HL-60 (cell line): ENCODE results near the gene TTLL3.
A peak's percentile ranks its signal among the peaks of the same experiment; 100 is the strongest.

Experiments used
- DNase-seq, 2 experiments: peaks; one replicate each; pipeline ENCODE4 v3.0.0-alpha.2; 2010 to 2020; ENCODE audit warnings: low read depth in 1 of 2, low spot score in 1 of 2
- H3K27ac ChIP-seq: fragments of 250-450 bp; sonication (Bioruptor Pico); replicated peaks from 2 replicates; pipeline ENCODE4 v1.5.1; 2020; ENCODE audit warnings: mild to moderate bottlenecking, moderate library complexity
- H3K27me3 ChIP-seq: fragments of 250-450 bp; sonication (Bioruptor Pico); 2 replicates; pipeline ENCODE4 v1.5.1; 2021; ENCODE audit warnings: mild to moderate bottlenecking, moderate library complexity; ENCODE audit not compliant: insufficient read depth, poor library complexity, severe bottlenecking
- H3K4me3 ChIP-seq: replicated peaks from 2 replicates; pipeline ENCODE4 v1.5.1; 2011; ENCODE audit warnings: mild to moderate bottlenecking, control low read depth, low read length; ENCODE audit not compliant: insufficient read depth
- GABPA ChIP-seq: IDR thresholded peaks from 2 replicates; pipeline ENCODE4 v1.6.1; 2012; ENCODE audit warnings: low read depth
- POLR2AphosphoS5 ChIP-seq: IDR thresholded peaks from 2 replicates; pipeline ENCODE4 v1.6.1; 2012; ENCODE audit warnings: low read depth
- SPI1 ChIP-seq: IDR thresholded peaks from 2 replicates; pipeline ENCODE4 v1.6.1; 2012; ENCODE audit warnings: low read depth, mild to moderate bottlenecking, borderline replicate concordance
- TF ChIP-seq, protein P1 (sequence below): IDR thresholded peaks from one replicate; pipeline ENCODE4 v1.5.1; 2011; ENCODE audit warnings: low read length, control low read depth, inconsistent platforms; ENCODE audit not compliant: insufficient read depth
- TF ChIP-seq, protein P2 (sequence below): IDR thresholded peaks from 2 replicates; pipeline ENCODE4 v1.6.1; 2012; ENCODE audit warnings: low read depth; ENCODE audit not compliant: insufficient replicate concordance

Gene TTLL3

DNA sequence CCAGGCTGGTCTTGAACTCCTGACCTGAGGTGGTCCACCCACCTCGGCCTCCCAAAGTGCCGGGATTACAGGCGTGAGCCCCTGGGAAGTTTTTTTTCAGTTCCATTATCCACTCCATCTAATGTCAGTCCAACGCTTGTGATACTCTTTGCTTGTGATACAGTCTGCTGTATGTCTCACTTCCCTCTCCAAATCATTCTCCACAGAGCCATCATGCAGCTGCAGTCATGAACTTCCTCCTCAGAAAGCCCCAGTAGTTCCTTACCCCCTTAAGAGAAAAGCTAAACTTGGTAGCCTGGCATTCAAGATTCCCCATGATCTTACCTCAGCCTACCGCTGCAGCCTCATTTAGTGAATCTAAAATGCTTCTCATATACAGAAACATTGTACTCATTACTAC lies 14.9 kb upstream of the TTLL3 start:
- no peak overlapping the region for H3K27ac ChIP-seq
- no peaks in the 10 kb centered on the region for H3K27me3 ChIP-seq
- peak in 1 of 2 experiments; percentile 48 for DNase-seq
- TF ChIP-seq SPI1 (peak; percentile 50; the same call in 1 of the 2 replicates), GABPA (no peak), POLR2AphosphoS5 (peak; percentile 20; the same call in 1 of the 2 replicates)
- TF ChIP-seq, protein P1, sequence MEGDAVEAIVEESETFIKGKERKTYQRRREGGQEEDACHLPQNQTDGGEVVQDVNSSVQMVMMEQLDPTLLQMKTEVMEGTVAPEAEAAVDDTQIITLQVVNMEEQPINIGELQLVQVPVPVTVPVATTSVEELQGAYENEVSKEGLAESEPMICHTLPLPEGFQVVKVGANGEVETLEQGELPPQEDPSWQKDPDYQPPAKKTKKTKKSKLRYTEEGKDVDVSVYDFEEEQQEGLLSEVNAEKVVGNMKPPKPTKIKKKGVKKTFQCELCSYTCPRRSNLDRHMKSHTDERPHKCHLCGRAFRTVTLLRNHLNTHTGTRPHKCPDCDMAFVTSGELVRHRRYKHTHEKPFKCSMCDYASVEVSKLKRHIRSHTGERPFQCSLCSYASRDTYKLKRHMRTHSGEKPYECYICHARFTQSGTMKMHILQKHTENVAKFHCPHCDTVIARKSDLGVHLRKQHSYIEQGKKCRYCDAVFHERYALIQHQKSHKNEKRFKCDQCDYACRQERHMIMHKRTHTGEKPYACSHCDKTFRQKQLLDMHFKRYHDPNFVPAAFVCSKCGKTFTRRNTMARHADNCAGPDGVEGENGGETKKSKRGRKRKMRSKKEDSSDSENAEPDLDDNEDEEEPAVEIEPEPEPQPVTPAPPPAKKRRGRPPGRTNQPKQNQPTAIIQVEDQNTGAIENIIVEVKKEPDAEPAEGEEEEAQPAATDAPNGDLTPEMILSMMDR, result no peak
- TF ChIP-seq, protein P2, sequence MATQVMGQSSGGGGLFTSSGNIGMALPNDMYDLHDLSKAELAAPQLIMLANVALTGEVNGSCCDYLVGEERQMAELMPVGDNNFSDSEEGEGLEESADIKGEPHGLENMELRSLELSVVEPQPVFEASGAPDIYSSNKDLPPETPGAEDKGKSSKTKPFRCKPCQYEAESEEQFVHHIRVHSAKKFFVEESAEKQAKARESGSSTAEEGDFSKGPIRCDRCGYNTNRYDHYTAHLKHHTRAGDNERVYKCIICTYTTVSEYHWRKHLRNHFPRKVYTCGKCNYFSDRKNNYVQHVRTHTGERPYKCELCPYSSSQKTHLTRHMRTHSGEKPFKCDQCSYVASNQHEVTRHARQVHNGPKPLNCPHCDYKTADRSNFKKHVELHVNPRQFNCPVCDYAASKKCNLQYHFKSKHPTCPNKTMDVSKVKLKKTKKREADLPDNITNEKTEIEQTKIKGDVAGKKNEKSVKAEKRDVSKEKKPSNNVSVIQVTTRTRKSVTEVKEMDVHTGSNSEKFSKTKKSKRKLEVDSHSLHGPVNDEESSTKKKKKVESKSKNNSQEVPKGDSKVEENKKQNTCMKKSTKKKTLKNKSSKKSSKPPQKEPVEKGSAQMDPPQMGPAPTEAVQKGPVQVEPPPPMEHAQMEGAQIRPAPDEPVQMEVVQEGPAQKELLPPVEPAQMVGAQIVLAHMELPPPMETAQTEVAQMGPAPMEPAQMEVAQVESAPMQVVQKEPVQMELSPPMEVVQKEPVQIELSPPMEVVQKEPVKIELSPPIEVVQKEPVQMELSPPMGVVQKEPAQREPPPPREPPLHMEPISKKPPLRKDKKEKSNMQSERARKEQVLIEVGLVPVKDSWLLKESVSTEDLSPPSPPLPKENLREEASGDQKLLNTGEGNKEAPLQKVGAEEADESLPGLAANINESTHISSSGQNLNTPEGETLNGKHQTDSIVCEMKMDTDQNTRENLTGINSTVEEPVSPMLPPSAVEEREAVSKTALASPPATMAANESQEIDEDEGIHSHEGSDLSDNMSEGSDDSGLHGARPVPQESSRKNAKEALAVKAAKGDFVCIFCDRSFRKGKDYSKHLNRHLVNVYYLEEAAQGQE, result no peak
- H3K4me3 ChIP-seq, result no peak overlapping the region

DNA sequence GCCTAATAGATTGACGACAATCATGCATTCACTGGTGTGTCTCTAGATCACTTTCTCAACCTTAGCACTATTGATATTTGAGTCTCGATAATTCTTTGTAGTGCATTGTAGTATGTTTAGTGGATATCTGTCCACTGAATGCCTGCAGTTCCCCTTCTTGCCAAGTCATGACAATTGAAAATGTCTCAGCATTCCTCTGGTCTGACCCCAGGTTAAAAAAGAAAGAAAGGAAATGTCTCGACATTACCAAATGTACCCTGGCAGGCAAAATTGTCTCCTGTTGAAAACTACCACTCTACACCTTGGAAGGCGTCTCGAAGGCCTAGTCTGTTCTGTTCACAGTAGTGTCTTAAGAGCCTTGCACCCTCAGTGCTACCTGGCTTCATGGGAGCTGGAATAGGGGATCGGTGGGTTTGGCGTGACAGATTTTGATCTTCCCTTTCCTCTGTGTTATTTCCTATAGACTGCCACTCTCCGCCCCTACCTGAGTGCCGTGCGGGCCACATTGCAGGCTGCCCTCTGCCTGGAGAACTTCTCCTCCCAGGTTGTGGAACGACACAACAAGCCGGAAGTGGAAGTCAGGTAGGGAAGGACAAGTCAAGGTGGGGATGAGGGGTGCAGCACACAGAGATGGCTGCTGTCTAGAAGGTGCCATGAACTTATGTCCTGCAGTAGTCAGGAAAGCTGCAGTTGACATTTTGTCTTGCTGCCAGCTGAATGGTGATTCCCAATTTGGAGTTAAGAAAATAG lies 12.7 kb upstream of the TTLL3 start:
- TF ChIP-seq SPI1 (no peak), GABPA (no peak), POLR2AphosphoS5 (no peak)
- TF ChIP-seq, protein P1, result no peak
- TF ChIP-seq, protein P2, result no peak
- no peak overlapping the region for H3K4me3 ChIP-seq
- DNase-seq, result no peak

DNA sequence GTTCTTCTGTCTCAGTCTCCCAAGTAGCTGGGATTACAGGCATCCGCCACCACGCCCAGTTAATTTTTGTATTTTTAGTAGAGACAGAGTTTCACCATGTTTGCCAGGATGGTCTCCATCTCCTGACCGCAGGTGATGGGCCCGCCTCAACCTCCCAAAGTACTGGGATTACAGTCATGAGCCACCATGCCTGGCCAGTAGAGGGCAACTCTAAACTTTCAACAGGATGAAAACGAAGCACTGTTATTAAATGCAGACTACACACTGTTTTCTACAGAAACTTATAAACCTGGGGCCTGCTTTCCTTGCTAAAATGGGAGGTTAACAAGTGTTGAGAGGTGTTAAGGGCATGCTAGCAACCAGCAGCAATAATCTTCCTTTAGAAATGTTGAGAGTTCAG lies 9.5 kb upstream of the TTLL3 start:
- DNase-seq, result no peak
- Histone ChIP-seq H3K27me3 (no peaks in the 10 kb centered on the region), H3K27ac (no peak overlapping the region), H3K4me3 (no peak overlapping the region)
- TF ChIP-seq, protein P1, result peak; percentile 4
- TF ChIP-seq SPI1, result no peak

More for the DNA sequence above, 12.7 kb upstream of the TTLL3 start:
- Histone ChIP-seq H3K27me3 (no peaks in the 10 kb centered on the region), H3K27ac (no peak overlapping the region)

DNA sequence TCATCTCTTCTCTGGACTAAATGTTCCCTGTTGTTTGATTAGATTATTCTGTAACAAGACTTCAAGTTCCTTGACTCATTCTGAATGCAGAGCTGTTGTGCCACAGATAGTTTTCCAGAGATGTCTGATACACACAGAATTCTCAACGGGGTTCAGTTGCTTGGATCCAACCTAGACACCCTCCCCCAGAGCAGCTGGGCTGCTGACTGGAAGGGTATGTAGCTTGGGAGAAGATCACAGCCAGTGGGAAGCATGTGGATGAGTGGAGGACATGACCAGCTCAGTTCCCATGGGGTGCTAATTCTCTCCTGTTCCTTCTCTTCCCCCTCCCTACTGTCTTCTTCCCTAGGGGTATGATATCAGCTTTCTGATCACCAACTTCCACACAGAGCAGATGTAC lies 6.6 kb upstream of the TTLL3 start:
- Histone ChIP-seq H3K4me3 (no peak overlapping the region), H3K27me3 (no peaks in the 10 kb centered on the region), H3K27ac (no peak overlapping the region)
- TF ChIP-seq SPI1 (no peak), POLR2AphosphoS5 (no peak), GABPA (no peak)
- TF ChIP-seq, protein P2, result no peak
- TF ChIP-seq, protein P1, result no peak
- DNase-seq, result no peak
